Large intestine (tissue), 3 donors: ENCODE results near the gene OTUD5. TPM values are rescaled to one million over a fixed set of nuclear protein-coding genes. Genes with fewer than 3 reads are reported as not detected.

Experiments
- DNase-seq, 2 donors: peaks; one replicate each; pipeline versions ENCODE4 v3.0.0 to v3.0.0-alpha.2; 2013
- H3K27ac ChIP-seq: one replicate; pipeline ENCODE4 v1.5.1; 2013; ENCODE audit warnings: low read length
- H3K27me3 ChIP-seq: 2 replicates; pipeline ENCODE4 v1.6.1; 2013; ENCODE audit warnings: low read length; ENCODE audit not compliant: control insufficient read depth, insufficient read depth
- H3K36me3 ChIP-seq: 2 replicates; pipeline ENCODE4 v1.6.1; 2013; ENCODE audit warnings: low read length; ENCODE audit not compliant: control insufficient read depth, insufficient read depth
- H3K4me1 ChIP-seq: one replicate; pipeline ENCODE4 v1.6.1; 2013; ENCODE audit warnings: low read length; ENCODE audit not compliant: control insufficient read depth, insufficient read depth
- H3K4me3 ChIP-seq: one replicate; pipeline ENCODE4 v1.5.1; 2013; ENCODE audit warnings: low read length
- H3K9me3 ChIP-seq: one replicate; pipeline ENCODE4 v1.6.1; 2013; ENCODE audit warnings: mild to moderate bottlenecking, low read depth, low read length, moderate library complexity; ENCODE audit not compliant: control insufficient read depth
- WGBS: methylation state at CpG from one replicate; pipeline ENCODE4 v1.1.5; 2013; ENCODE audit warnings: low lambda C conversion rate; ENCODE audit not compliant: insufficient coverage; 5-methylcytosine and 5-hydroxymethylcytosine counted together
- polyA plus RNA-seq: library from polyadenylated mRNA; unstranded; fragments of 120-200 nt; gene quantifications from one replicate; pipeline ENCODE4 v1.2.1, GENCODE V29; 2013

OTUD5 gene
- polyA plus RNA-seq, 1 donor: 46.9 TPM

DNA sequence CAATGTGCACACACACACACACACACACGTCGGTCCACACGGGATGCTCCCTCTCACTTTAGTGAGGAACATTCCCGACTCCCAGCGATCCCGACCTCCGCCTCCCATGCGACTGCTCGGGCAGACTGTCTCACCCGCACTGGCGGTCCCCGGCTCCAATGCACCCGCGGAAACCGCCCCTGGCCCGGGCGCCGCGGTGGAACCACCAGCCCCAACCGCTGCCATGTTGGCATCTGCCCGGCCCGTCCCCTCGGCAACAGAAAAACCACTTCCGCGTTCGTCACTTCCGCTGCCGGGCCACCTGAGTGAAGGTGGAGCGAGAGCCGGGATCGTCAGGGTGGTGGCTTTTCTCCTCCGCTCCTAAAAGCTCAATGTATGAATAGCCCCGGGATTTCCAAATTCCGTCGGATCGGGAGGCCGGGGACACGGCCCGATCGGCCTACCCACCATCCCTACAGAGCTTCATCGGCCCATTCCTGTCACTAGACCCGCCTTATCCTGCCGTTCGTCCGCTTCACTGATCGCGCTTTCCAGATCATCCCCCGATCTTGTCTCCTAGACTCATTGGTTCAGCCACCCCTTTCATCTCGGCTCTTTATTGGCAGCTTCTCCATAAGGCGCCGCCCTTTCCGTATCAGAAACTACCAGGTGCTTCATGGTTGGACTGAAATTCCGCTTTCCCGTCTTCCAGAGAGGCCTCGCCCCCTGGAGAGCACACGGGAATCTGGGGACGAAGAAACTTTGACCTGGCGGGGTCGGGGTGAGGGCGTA lies 45.8 kb downstream of the OTUD5 start, which contains the start of gene SLC35A2:
Gene SLC35A2 (minus strand): TSS at position 235 of the 771 bp plus-strand sequence. CDS start 10 bp downstream, at position 225.
- WGBS: no CpG with 5 or more reads among the region's 60 CpGs

DNA sequence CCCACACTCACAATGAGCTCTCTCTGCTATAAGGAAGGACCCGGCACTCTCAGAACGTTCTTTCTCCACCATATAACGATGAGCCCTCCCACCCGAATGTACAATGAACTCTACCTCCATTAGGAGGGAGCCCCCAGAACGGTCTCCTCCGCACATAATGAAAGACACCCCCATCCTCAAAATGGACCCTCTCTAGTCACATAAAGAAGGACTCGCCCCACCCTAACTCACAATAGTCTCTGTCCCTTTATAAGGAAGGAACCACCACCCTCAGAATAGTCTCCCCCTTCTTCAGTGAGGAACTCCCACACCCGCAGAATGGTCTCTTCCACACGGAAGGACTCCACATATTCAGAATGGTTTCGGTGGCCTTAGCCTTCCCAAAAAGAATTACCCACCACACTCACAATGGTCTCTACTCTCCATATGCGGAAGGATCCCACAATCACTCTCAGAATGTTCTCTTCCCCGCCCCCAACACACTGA lies 46.4 kb downstream of the OTUD5 start:
- Histone ChIP-seq H3K4me1 (peaks cover 10% of the 10 kb centered on the region), H3K27me3 (no peaks in the 10 kb centered on the region), H3K27ac (peak overlapping the region; percentile 86), H3K36me3 (peaks cover 32% of the 10 kb centered on the region), H3K9me3 (no peaks in the 10 kb centered on the region), H3K4me3 (peak overlapping the region; percentile 89)
- DNase-seq: peak in 1 of 2 donors; percentile 3
- no CpG with 5 or more reads among the region's 12 CpGs for WGBS

More for the DNA sequence above, 45.8 kb downstream of the OTUD5 start, which contains the start of gene SLC35A2:
- H3K36me3 ChIP-seq: peaks cover 26% of the 10 kb centered on the region
- H3K4me1 ChIP-seq: peaks cover 10% of the 10 kb centered on the region
- H3K27ac ChIP-seq: peak within 1 kb of the TSS; percentile 86
- DNase-seq: peak; percentile 78 to 91
- H3K27me3 ChIP-seq: no peaks in the 10 kb centered on the region
- no peaks in the 10 kb centered on the region for H3K9me3 ChIP-seq
- H3K4me3 ChIP-seq: peak within 1 kb of the TSS; percentile 89

DNA sequence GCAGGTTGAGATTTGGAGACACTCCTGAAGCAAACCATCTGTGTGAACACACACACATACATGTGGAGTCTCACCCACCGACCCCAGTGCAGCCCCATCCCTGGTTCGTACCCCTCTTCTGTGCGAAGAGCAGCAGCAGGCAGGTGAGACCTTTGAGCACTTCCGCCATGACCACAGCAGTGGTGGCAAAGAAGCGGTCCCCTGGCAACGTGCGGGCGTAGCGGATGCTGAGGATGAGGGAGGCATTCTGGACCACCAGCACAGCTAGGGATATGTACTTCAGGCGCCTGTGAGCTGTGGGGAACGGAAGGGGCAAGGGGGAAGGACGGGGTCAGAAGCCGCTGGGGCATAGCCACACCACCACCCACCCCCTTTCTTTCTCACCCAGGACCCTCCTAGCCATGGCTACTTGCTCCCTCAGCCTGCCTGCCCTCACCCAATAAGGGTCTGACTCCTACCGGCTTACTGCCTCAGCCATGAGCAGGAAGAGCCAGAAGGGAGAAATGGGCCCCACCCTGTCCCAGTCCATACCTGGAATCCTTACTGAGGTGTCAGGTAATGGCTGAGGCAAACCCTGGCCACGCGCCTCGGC lies 47.6 kb downstream of the OTUD5 start:
- H3K9me3 ChIP-seq: no peaks in the 10 kb centered on the region
- no peak overlapping the region for H3K27ac ChIP-seq
- no peak overlapping the region for H3K4me3 ChIP-seq
- no CpG with 5 or more reads among the region's 17 CpGs for WGBS
- H3K4me1 ChIP-seq: peaks cover 10% of the 10 kb centered on the region
- H3K27me3 ChIP-seq: no peaks in the 10 kb centered on the region
- no peak for DNase-seq
- peaks cover 39% of the 10 kb centered on the region for H3K36me3 ChIP-seq

DNA sequence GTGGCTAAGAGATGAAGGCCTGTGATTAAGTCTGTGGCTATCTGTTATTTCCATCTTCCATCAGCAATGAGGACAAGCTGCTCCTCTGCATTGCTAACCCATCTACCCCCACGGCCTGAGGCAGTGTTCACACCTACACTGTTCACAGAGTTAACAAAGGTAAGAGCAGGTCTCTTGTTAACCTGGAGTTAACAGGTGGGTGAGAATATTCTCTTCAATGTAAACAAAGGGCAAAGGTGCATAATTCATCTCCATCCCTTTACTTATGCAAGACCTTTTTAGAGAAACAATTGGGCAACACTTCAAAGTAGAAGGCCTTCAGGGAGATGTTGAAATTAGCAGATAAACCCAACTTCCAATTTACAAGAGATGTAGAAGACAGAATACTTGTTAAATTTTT lies 48.8 kb downstream of the OTUD5 start:
- no peaks in the 10 kb centered on the region for H3K27me3 ChIP-seq
- peaks cover 10% of the 10 kb centered on the region for H3K4me1 ChIP-seq
- no peaks in the 10 kb centered on the region for H3K9me3 ChIP-seq
- H3K36me3 ChIP-seq: peaks cover 30% of the 10 kb centered on the region
- H3K4me3 ChIP-seq: no peak overlapping the region
- no peak for DNase-seq
- H3K27ac ChIP-seq: no peak overlapping the region
- no CpG with 5 or more reads among the region's 1 CpG for WGBS

DNA sequence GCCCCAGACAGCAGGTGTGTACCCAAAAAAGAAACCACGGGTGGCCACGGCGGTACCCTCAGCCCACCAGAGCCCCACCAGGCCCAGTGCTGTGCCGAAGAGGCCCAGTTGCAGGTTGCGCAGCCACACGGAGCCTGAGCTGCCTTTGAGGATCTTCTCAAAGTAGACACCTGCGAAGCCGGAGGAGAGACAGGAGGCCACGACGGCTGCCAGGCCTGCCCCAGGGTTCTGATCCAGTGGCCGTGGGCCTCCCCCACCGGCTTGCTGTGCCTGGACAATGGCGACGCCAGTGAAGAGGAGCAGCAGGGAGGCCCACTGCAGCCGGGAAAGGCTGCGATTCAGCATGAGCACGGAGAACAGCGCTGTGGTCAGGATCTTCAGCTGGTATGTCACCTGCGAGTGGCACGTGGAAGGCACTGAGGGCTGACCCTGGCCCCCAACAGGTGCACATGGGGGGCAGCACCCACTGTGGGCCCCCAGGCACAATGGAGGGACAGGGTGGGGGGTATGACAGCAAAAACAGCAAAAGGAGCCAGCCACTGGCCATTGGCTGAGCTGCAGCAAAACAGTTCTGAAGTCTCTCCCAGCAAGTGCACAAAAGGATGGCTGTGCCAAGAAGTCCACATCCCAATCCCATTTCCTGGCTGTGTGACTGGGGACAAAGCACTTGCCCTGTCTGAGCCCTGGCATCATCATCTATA lies 52.2 kb downstream of the OTUD5 start:
- no peak overlapping the region for H3K27ac ChIP-seq
- no peak overlapping the region for H3K4me3 ChIP-seq
- WGBS: no CpG with 5 or more reads among the region's 20 CpGs
- H3K9me3 ChIP-seq: no peaks in the 10 kb centered on the region
- H3K4me1 ChIP-seq: peaks cover 1% of the 10 kb centered on the region
- H3K27me3 ChIP-seq: no peaks in the 10 kb centered on the region
- H3K36me3 ChIP-seq: peaks cover 45% of the 10 kb centered on the region
- no peak for DNase-seq

DNA sequence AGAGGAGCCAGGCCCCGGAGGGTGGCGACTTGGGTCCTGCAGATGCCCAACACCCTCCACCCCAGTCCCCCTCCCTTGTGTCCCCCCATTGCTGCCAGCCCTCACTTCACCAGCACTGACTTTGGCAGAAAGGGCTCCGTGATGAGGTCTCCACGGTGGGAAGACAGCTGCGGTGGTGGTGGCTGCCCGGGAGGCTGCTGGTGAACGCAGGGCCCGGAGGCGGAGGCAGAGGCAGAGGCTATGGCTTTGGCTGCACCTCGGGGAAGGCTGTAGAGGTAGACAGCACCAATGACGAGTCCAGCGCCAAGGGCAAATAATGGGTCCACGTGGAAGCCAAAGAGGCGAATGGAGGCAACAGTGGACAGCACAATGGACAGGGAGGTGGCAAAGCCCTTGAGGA lies 52.8 kb downstream of the OTUD5 start:
- no CpG with 5 or more reads among the region's 14 CpGs for WGBS
- no peaks in the 10 kb centered on the region for H3K27me3 ChIP-seq
- no peak for DNase-seq
- peaks cover 46% of the 10 kb centered on the region for H3K36me3 ChIP-seq
- no peaks in the 10 kb centered on the region for H3K4me1 ChIP-seq
- H3K4me3 ChIP-seq: no peak overlapping the region
- no peak overlapping the region for H3K27ac ChIP-seq
- H3K9me3 ChIP-seq: no peaks in the 10 kb centered on the region

DNA sequence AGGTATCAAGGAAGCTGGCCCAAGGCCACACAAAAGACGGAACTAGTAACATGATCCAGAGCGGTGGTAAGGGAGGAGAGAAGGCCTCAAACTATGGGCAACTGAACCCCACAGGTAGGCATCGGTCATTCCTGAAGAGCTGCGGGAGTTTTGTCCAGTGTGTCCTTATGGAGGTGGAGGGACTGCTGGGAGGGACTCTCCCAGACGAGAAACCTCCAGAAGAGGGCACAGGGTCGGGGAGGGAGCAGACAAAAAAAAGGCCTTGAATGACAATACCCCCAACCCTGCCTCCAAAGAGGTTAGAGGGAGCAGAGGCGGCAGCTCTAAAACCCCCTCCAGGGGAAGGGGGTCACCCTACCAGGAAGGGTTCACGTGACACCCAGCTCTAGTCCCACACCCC lies 53.2 kb downstream of the OTUD5 start:
- Histone ChIP-seq H3K36me3 (peaks cover 44% of the 10 kb centered on the region), H3K4me3 (no peak overlapping the region)

DNA sequence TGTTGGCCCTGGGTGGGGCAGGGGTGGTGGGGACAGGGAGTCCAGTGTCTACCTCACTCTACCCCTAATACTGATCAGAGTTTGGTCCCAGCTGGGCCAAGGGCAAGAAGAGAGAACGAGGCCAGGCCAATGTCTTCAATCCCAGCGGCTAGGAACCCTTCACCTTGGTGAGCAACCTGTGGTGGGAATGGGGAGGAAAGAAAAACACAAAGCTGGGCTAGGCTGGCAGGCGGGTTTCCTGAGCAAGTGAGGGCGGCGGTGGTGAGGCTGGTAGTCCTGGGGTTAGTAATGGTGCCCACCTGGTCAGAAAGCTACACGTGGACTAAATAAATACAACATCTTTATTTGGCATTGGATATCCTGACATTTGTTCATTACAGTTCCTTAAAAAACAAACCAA lies 54.1 kb downstream of the OTUD5 start:
- no CpG with 5 or more reads among the region's 6 CpGs for WGBS
- H3K36me3 ChIP-seq: peaks cover 42% of the 10 kb centered on the region
- no peak for DNase-seq
- no peaks in the 10 kb centered on the region for H3K27me3 ChIP-seq
- no peaks in the 10 kb centered on the region for H3K9me3 ChIP-seq
- H3K4me3 ChIP-seq: no peak overlapping the region
- H3K27ac ChIP-seq: no peak overlapping the region
- H3K4me1 ChIP-seq: no peaks in the 10 kb centered on the region

More for the DNA sequence above, 53.2 kb downstream of the OTUD5 start:
- DNase-seq: no peak
- no CpG with 5 or more reads among the region's 8 CpGs for WGBS
- Histone ChIP-seq H3K4me1 (no peaks in the 10 kb centered on the region), H3K27me3 (no peaks in the 10 kb centered on the region), H3K9me3 (no peaks in the 10 kb centered on the region), H3K27ac (no peak overlapping the region)

DNA sequence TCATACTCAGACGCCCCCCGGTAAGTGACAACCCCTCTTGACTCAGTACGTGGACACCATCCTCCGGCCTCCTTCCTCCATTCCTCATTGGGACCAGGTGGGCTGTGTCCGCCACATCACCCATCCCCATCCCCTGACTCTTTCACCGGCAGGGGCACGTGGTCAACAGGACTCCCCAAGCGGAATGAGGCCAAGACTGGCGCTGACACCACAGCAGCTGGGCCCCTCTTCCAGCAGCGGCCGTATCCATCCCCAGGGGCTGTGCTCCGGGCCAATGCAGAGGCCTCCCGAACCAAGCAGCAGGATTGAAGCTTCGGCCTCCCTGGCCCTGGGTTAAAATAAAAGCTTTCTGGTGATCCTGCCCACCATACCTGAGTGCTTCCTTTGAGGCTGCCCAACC lies 54.6 kb downstream of the OTUD5 start:
- Histone ChIP-seq H3K27ac (no peak overlapping the region), H3K27me3 (no peaks in the 10 kb centered on the region), H3K4me3 (no peak overlapping the region), H3K36me3 (peaks cover 41% of the 10 kb centered on the region), H3K9me3 (no peaks in the 10 kb centered on the region), H3K4me1 (no peaks in the 10 kb centered on the region)
- DNase-seq: no peak
- WGBS: no CpG with 5 or more reads among the region's 14 CpGs

DNA sequence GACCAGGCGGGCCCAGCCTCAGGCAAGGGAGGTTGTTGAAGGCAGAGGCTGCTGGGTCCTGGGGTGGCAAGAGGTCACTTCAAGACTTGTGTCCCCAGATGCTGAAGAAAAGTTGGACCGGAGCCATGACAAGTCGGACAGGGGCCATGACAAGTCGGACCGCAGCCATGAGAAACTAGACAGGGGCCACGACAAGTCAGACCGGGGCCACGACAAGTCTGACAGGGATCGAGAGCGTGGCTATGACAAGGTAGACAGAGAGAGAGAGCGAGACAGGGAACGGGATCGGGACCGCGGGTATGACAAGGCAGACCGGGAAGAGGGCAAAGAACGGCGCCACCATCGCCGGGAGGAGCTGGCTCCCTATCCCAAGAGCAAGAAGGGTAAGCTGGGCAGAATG lies 55.3 kb downstream of the OTUD5 start:
- no peak for DNase-seq
- Histone ChIP-seq H3K4me1 (no peaks in the 10 kb centered on the region), H3K36me3 (peaks cover 39% of the 10 kb centered on the region), H3K4me3 (no peak overlapping the region), H3K27ac (no peak overlapping the region), H3K27me3 (no peaks in the 10 kb centered on the region), H3K9me3 (no peaks in the 10 kb centered on the region)
- no CpG with 5 or more reads among the region's 20 CpGs for WGBS
